WTC11 (cell line): ENCODE data around the gene ATXN10. TPM values are rescaled to one million over a fixed set of nuclear protein-coding genes. Genes with fewer than 3 reads are reported as not detected.
A peak's percentile ranks its signal among the peaks of the same experiment; 100 is the strongest.

ENCODE experiments used
- ATAC-seq: fragments of 200-7000 bp; cut with Tn5 transposase; 2 replicates; pipeline ENCODE4 v1.10.0; 2021; ENCODE audit warnings: mild to moderate bottlenecking, moderate library complexity
- CTCF ChIA-PET: fragments of 300-600 bp; sonication (Branson Sonifier 250); formaldehyde crosslinking; loops from one replicate; lab custom pipeline; 2021; ENCODE audit warnings: antibody characterized with exemption; lab: Charles Lee
- POLR2A ChIA-PET: fragments of 350-600 bp; sonication (Branson Sonifier 250); formaldehyde crosslinking; loops from one replicate; lab custom pipeline; 2021; ENCODE audit warnings: antibody characterized with exemption; lab: Charles Lee
- DNase-seq: peaks from one replicate; pipeline ENCODE4 v3.0.0; 2021; ENCODE audit warnings: low spot score
- H3K27ac Mint-ChIP-seq: 2 replicates; pipeline ENCODE4 v1.8.0; 2021; ENCODE audit warnings: mixed read lengths
- H3K27me3 Mint-ChIP-seq: 2 replicates; pipeline ENCODE4 v1.8.0; 2021; ENCODE audit warnings: low read depth, mild to moderate bottlenecking, moderate library complexity, mixed read lengths
- H3K36me3 Mint-ChIP-seq: 2 replicates; pipeline ENCODE4 v1.8.0; 2021; ENCODE audit warnings: mixed read lengths
- H3K4me1 Mint-ChIP-seq: 2 replicates; pipeline ENCODE4 v1.8.0; 2022; ENCODE audit warnings: mixed read lengths
- H3K4me3 Mint-ChIP-seq: 2 replicates; pipeline ENCODE4 v1.8.0; 2021; ENCODE audit warnings: mild to moderate bottlenecking, moderate library complexity, mixed read lengths
- H3K9me3 Mint-ChIP-seq: 2 replicates; pipeline ENCODE4 v1.8.0; 2021; ENCODE audit warnings: mixed read lengths
- CREM ChIP-seq: sonication (generic); formaldehyde crosslinking; IDR thresholded peaks from 2 replicates; pipeline ENCODE4 v1.8.1; 2022; ENCODE audit warnings: mild to moderate bottlenecking, missing genetic modification reagents, moderate library complexity
- ESRRA ChIP-seq: sonication (generic); formaldehyde crosslinking; IDR thresholded peaks from 2 replicates; pipeline ENCODE4 v1.8.1; 2022; ENCODE audit warnings: mild to moderate bottlenecking, missing genetic modification reagents, borderline replicate concordance
- FOXJ3 ChIP-seq: sonication (generic); formaldehyde crosslinking; IDR thresholded peaks from 2 replicates; pipeline ENCODE4 v1.9.0; 2021; ENCODE audit warnings: missing genetic modification reagents, mild to moderate bottlenecking, borderline replicate concordance
- KAT7 ChIP-seq: sonication (generic); formaldehyde crosslinking; IDR thresholded peaks from 2 replicates; pipeline ENCODE4 v1.8.1; 2023; ENCODE audit warnings: missing genetic modification reagents, mild to moderate bottlenecking, borderline replicate concordance
- MYBL2 ChIP-seq: sonication (generic); formaldehyde crosslinking; IDR thresholded peaks from 2 replicates; pipeline ENCODE4 v1.8.1; 2023; ENCODE audit warnings: mild to moderate bottlenecking, moderate library complexity, missing genetic modification reagents
- NFE2L1 ChIP-seq: sonication (generic); formaldehyde crosslinking; IDR thresholded peaks from 2 replicates; pipeline ENCODE4 v1.8.1; 2023; ENCODE audit warnings: missing genetic modification reagents
- PRRX2 ChIP-seq: fragments of 250-450 bp; sonication (Bioruptor Pico); IDR thresholded peaks from 2 replicates; pipeline ENCODE4 v1.8.0; 2021; ENCODE audit warnings: mild to moderate bottlenecking
- SMAD4 ChIP-seq: sonication (generic); formaldehyde crosslinking; IDR thresholded peaks from 2 replicates; pipeline ENCODE4 v1.8.0; 2022; ENCODE audit warnings: mild to moderate bottlenecking, missing genetic modification reagents
- ZBTB21 ChIP-seq: sonication (generic); formaldehyde crosslinking; IDR thresholded peaks from 2 replicates; pipeline ENCODE4 v1.8.1; 2023; ENCODE audit warnings: mild to moderate bottlenecking, missing genetic modification reagents, borderline replicate concordance
- ZNF396 ChIP-seq: fragments of 250-450 bp; sonication (Bioruptor Pico); IDR thresholded peaks from 2 replicates; pipeline ENCODE4 v1.8.0; 2021; ENCODE audit warnings: mild to moderate bottlenecking, moderate library complexity, borderline replicate concordance
- total RNA-seq: library from RNA; stranded (reverse); gene quantifications from 3 replicates; pipeline ENCODE4 v1.2.3, GENCODE V29; 2021
- TF ChIP-seq, protein P1 (sequence below): sonication (generic); formaldehyde crosslinking; IDR thresholded peaks from 2 replicates; pipeline ENCODE4 v1.8.1; 2023; ENCODE audit warnings: mild to moderate bottlenecking, missing genetic modification reagents
- TF ChIP-seq, protein P2 (sequence below): fragments of 250-450 bp; sonication (Bioruptor Pico); IDR thresholded peaks from 2 replicates; pipeline ENCODE4 v1.9.0; 2021; ENCODE audit warnings: mild to moderate bottlenecking
- TF ChIP-seq, protein P3 (sequence below): sonication (generic); formaldehyde crosslinking; IDR thresholded peaks from 2 replicates; pipeline ENCODE4 v1.8.0; 2023; ENCODE audit warnings: missing genetic modification reagents
- TF ChIP-seq, protein P4 (sequence below): sonication (generic); formaldehyde crosslinking; IDR thresholded peaks from 2 replicates; pipeline ENCODE4 v1.8.1; 2022; ENCODE audit warnings: mild to moderate bottlenecking, moderate library complexity, missing genetic modification reagents
- TF ChIP-seq, protein P5 (sequence below): sonication (generic); formaldehyde crosslinking; IDR thresholded peaks from 2 replicates; pipeline ENCODE4 v1.8.1; 2022; ENCODE audit warnings: low read depth, missing genetic modification reagents, borderline replicate concordance
- TF ChIP-seq, protein P6 (sequence below): sonication (generic); formaldehyde crosslinking; IDR thresholded peaks from 2 replicates; pipeline ENCODE4 v1.8.1; 2023; ENCODE audit warnings: mild to moderate bottlenecking, missing genetic modification reagents

ATXN10 gene
- total RNA-seq, 1 experiment from 2014 or later, result 185 TPM

DNA sequence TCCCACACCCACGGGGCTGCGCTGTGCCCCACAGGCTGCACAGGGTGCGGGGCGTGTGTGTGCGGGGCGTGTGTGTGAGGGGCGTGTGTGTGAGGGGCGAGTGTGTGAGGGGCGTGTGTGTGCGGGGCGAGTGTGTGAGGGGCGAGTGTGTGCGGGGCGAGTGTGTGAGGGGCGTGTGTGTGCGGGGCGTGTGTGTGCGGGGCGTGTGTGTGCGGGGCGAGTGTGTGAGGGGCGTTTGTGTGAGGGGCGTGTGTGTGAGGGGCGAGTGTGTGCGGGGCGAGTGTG lies 218.7 kb downstream of the ATXN10 start:
- Mint-ChIP-seq H3K36me3 (no peaks in the 10 kb centered on the region), H3K9me3 (no peaks in the 10 kb centered on the region), H3K4me1 (no peaks in the 10 kb centered on the region), H3K27ac (no peak overlapping the region), H3K27me3 (no peaks in the 10 kb centered on the region), H3K4me3 (no peak overlapping the region)
- ChIA-PET POLR2A (no interaction called here), CTCF (interaction anchor here (3.1 kb wide), 1 partner anchor 26 kb away, joined by 9 read pairs; no protein-coding TSS in a partner anchor)
- DNase-seq, result no peak
- ATAC-seq, result no peak
- TF ChIP-seq, protein P1, sequence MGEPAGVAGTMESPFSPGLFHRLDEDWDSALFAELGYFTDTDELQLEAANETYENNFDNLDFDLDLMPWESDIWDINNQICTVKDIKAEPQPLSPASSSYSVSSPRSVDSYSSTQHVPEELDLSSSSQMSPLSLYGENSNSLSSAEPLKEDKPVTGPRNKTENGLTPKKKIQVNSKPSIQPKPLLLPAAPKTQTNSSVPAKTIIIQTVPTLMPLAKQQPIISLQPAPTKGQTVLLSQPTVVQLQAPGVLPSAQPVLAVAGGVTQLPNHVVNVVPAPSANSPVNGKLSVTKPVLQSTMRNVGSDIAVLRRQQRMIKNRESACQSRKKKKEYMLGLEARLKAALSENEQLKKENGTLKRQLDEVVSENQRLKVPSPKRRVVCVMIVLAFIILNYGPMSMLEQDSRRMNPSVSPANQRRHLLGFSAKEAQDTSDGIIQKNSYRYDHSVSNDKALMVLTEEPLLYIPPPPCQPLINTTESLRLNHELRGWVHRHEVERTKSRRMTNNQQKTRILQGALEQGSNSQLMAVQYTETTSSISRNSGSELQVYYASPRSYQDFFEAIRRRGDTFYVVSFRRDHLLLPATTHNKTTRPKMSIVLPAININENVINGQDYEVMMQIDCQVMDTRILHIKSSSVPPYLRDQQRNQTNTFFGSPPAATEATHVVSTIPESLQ (CRISPR knock-in tag), result no peak
- TF ChIP-seq, protein P2, sequence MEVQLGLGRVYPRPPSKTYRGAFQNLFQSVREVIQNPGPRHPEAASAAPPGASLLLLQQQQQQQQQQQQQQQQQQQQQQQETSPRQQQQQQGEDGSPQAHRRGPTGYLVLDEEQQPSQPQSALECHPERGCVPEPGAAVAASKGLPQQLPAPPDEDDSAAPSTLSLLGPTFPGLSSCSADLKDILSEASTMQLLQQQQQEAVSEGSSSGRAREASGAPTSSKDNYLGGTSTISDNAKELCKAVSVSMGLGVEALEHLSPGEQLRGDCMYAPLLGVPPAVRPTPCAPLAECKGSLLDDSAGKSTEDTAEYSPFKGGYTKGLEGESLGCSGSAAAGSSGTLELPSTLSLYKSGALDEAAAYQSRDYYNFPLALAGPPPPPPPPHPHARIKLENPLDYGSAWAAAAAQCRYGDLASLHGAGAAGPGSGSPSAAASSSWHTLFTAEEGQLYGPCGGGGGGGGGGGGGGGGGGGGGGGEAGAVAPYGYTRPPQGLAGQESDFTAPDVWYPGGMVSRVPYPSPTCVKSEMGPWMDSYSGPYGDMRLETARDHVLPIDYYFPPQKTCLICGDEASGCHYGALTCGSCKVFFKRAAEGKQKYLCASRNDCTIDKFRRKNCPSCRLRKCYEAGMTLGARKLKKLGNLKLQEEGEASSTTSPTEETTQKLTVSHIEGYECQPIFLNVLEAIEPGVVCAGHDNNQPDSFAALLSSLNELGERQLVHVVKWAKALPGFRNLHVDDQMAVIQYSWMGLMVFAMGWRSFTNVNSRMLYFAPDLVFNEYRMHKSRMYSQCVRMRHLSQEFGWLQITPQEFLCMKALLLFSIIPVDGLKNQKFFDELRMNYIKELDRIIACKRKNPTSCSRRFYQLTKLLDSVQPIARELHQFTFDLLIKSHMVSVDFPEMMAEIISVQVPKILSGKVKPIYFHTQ, result no peak
- TF ChIP-seq NFE2L1 (no peak), MYBL2 (CRISPR knock-in tag) (no peak), ESRRA (CRISPR knock-in tag) (no peak), PRRX2 (CRISPR knock-in tag) (no peak)
- TF ChIP-seq, protein P3, sequence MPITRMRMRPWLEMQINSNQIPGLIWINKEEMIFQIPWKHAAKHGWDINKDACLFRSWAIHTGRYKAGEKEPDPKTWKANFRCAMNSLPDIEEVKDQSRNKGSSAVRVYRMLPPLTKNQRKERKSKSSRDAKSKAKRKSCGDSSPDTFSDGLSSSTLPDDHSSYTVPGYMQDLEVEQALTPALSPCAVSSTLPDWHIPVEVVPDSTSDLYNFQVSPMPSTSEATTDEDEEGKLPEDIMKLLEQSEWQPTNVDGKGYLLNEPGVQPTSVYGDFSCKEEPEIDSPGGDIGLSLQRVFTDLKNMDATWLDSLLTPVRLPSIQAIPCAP (CRISPR knock-in tag), result no peak

DNA sequence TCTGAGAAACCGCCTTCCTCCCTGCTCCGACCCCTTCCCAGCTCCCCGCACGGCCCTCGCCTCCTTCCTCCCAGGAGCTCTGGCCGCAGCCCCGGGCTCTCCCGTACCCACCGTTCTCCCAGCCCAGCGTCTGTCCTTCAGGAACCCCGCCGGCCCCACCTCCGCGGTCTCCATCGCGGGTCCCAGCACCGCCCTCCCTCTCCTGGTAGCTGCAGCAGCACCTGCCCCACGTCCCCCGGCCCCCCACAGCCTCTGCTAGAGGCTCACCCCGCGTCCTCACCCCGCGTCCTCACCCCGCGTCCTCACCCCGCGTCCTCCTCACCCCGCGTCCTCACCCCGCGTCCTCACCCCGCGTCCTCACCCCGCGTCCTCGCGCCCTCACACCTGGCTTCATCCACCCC lies 219.4 kb downstream of the ATXN10 start:
- peak; percentile 57 for ATAC-seq
- Mint-ChIP-seq H3K4me1 (peaks cover 3% of the 10 kb centered on the region), H3K27ac (no peak overlapping the region), H3K36me3 (no peaks in the 10 kb centered on the region), H3K27me3 (no peaks in the 10 kb centered on the region), H3K4me3 (no peak overlapping the region), H3K9me3 (no peaks in the 10 kb centered on the region)
- TF ChIP-seq KAT7 (CRISPR knock-in tag), result no peak
- no peak for TF ChIP-seq SMAD4 (CRISPR knock-in tag)
- no peak for TF ChIP-seq FOXJ3 (CRISPR knock-in tag)
- no peak for TF ChIP-seq ZNF396 (CRISPR knock-in tag)
- TF ChIP-seq, protein P4, sequence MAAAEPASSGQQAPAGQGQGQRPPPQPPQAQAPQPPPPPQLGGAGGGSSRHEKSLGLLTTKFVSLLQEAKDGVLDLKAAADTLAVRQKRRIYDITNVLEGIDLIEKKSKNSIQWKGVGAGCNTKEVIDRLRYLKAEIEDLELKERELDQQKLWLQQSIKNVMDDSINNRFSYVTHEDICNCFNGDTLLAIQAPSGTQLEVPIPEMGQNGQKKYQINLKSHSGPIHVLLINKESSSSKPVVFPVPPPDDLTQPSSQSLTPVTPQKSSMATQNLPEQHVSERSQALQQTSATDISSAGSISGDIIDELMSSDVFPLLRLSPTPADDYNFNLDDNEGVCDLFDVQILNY, result no peak
- TF ChIP-seq, protein P5, sequence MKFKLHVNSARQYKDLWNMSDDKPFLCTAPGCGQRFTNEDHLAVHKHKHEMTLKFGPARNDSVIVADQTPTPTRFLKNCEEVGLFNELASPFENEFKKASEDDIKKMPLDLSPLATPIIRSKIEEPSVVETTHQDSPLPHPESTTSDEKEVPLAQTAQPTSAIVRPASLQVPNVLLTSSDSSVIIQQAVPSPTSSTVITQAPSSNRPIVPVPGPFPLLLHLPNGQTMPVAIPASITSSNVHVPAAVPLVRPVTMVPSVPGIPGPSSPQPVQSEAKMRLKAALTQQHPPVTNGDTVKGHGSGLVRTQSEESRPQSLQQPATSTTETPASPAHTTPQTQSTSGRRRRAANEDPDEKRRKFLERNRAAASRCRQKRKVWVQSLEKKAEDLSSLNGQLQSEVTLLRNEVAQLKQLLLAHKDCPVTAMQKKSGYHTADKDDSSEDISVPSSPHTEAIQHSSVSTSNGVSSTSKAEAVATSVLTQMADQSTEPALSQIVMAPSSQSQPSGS, result no peak
- TF ChIP-seq, protein P6, sequence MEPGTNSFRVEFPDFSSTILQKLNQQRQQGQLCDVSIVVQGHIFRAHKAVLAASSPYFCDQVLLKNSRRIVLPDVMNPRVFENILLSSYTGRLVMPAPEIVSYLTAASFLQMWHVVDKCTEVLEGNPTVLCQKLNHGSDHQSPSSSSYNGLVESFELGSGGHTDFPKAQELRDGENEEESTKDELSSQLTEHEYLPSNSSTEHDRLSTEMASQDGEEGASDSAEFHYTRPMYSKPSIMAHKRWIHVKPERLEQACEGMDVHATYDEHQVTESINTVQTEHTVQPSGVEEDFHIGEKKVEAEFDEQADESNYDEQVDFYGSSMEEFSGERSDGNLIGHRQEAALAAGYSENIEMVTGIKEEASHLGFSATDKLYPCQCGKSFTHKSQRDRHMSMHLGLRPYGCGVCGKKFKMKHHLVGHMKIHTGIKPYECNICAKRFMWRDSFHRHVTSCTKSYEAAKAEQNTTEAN (CRISPR knock-in tag), result no peak
- TF ChIP-seq ZBTB21 (CRISPR knock-in tag), result no peak
- no peak for TF ChIP-seq CREM (CRISPR knock-in tag)
- peak; percentile 38 for DNase-seq
- POLR2A ChIA-PET, result no interaction called here
- CTCF ChIA-PET, result interaction anchor here (0.5 to 3.1 kb wide), 3 partner anchors 27 to 226 kb away, joined by 3 to 9 read pairs (median 4); no protein-coding TSS in a partner anchor
